IMR-90 (cell line): ENCODE data around the gene ALOX5AP. TPM values are rescaled to one million over a fixed set of nuclear protein-coding genes. Genes with fewer than 3 reads are reported as not detected.

Experiments
- ATAC-seq: fragments of 200-7000 bp; cut with Tn5 transposase; 2 replicates; pipeline ENCODE4 v1.9.1; 2020; ENCODE audit warnings: low read depth, mild to moderate bottlenecking, moderate library complexity
- BruUV-seq: library from RNA; stranded (reverse); fragments of 400-500 nt; replicated peaks from 2 replicates; lab custom pipeline; 2021; lab: Mats Ljungman, UMichigan
- CTCF ChIA-PET: fragments of 300-600 bp; formaldehyde crosslinking; extraction: SDS; loops from one replicate; lab custom pipeline; 2021; ENCODE audit warnings: antibody characterized with exemption; lab: Yijun Ruan, JAX
- POLR2A ChIA-PET: fragments of 300-600 bp; sonication (Branson Sonifier 250); formaldehyde crosslinking; loops from one replicate; lab custom pipeline; 2022; ENCODE audit warnings: antibody characterized with exemption; ENCODE audit not compliant: unreplicated experiment; lab: Charles Lee
- DNase-seq: peaks from one replicate; pipeline ENCODE4 v3.0.0; 2013
- H2AFZ ChIP-seq: replicated peaks from 2 replicates; pipeline ENCODE3; 2013; ENCODE audit warnings: low read length, mild to moderate bottlenecking; ENCODE audit not compliant: poor library complexity
- H2AK5ac ChIP-seq: 2 replicates; pipeline ENCODE4 v1.6.1; 2013; ENCODE audit warnings: low read depth, low read length, inconsistent platforms
- H2AK9ac ChIP-seq: replicated peaks from 2 replicates; pipeline ENCODE3; 2013; ENCODE audit warnings: mild to moderate bottlenecking, low read depth, low read length, moderate library complexity; ENCODE audit not compliant: poor library complexity
- H2BK120ac ChIP-seq: 2 replicates; pipeline ENCODE4 v1.6.1; 2013; ENCODE audit warnings: low read depth, low read length, inconsistent platforms
- H2BK15ac ChIP-seq: 3 replicates; pipeline ENCODE4 v1.6.1; 2013; ENCODE audit warnings: low read depth, low read length, inconsistent platforms
- H2BK20ac ChIP-seq: 2 replicates; pipeline ENCODE4 v1.6.1; 2013; ENCODE audit warnings: low read depth, mild to moderate bottlenecking, inconsistent platforms, low read length, moderate library complexity
- H2BK5ac ChIP-seq: 2 replicates; pipeline ENCODE4 v1.6.1; 2013; ENCODE audit warnings: mild to moderate bottlenecking, low read depth, low read length, inconsistent platforms; ENCODE audit not compliant: poor library complexity, severe bottlenecking
- H3K14ac ChIP-seq: replicated peaks from 2 replicates; pipeline ENCODE4 v1.6.1; 2013; ENCODE audit warnings: low read depth, low read length, inconsistent platforms
- H3K18ac ChIP-seq: 2 replicates; pipeline ENCODE4 v1.6.1; 2013; ENCODE audit warnings: low read depth, low read length, control low read depth
- H3K23ac ChIP-seq: 2 replicates; pipeline ENCODE4 v1.6.1; 2013; ENCODE audit warnings: low read depth, low read length, inconsistent platforms
- H3K27ac ChIP-seq: 2 replicates; pipeline ENCODE4 v1.5.1; 2013; ENCODE audit warnings: mild to moderate bottlenecking, control low read depth, low read length; ENCODE audit not compliant: insufficient read depth
- H3K27me3 ChIP-seq: 2 replicates; pipeline ENCODE4 v1.6.1; 2013; ENCODE audit warnings: low read length; ENCODE audit not compliant: control insufficient read depth, insufficient read depth
- H3K36me3 ChIP-seq: 2 replicates; pipeline ENCODE4 v1.6.1; 2013; ENCODE audit warnings: low read length, mixed read lengths; ENCODE audit not compliant: control insufficient read depth, insufficient read depth
- H3K4ac ChIP-seq: 2 replicates; pipeline ENCODE4 v1.6.1; 2013; ENCODE audit warnings: low read depth, low read length, inconsistent platforms
- H3K4me1 ChIP-seq: 2 replicates; pipeline ENCODE4 v1.6.1; 2013; ENCODE audit warnings: low read length, mixed read lengths; ENCODE audit not compliant: control insufficient read depth, insufficient read depth
- H3K4me2 ChIP-seq: 2 replicates; pipeline ENCODE4 v1.6.1; 2013; ENCODE audit warnings: low read depth, mild to moderate bottlenecking, control low read depth, low read length, moderate library complexity
- H3K4me3 ChIP-seq: 2 replicates; pipeline ENCODE4 v1.5.1; 2013; ENCODE audit warnings: low read depth, mild to moderate bottlenecking, control low read depth, low read length, moderate library complexity; ENCODE audit not compliant: insufficient read depth
- H3K56ac ChIP-seq: 2 replicates; pipeline ENCODE4 v1.6.1; 2013; ENCODE audit warnings: low read length, inconsistent platforms; ENCODE audit not compliant: insufficient read depth; ENCODE audit errors: extremely low read depth
- H3K79me1 ChIP-seq, 2 experiments: 2 replicates each; pipeline ENCODE4 v1.6.1; 2013; ENCODE audit warnings: low read length in 2 of 2, inconsistent platforms in 1 of 2, low read depth in 1 of 2
- H3K9ac ChIP-seq: 2 replicates; pipeline ENCODE4 v1.6.1; 2013; ENCODE audit warnings: low read depth, low read length, control low read depth
- H3K9me1 ChIP-seq: 2 replicates; pipeline ENCODE4 v1.6.1; 2013; ENCODE audit warnings: low read length, inconsistent platforms; ENCODE audit not compliant: insufficient read depth
- H3K9me3 ChIP-seq: 2 replicates; pipeline ENCODE4 v1.6.1; 2013; ENCODE audit warnings: low read length; ENCODE audit not compliant: control insufficient read depth, insufficient read depth
- H4K20me1 ChIP-seq: 2 replicates; pipeline ENCODE4 v1.6.1; 2013; ENCODE audit warnings: low read length, inconsistent platforms; ENCODE audit not compliant: insufficient read depth
- H4K5ac ChIP-seq: 2 replicates; pipeline ENCODE4 v1.6.1; 2013; ENCODE audit warnings: mild to moderate bottlenecking, low read depth, low read length, control low read depth
- H4K8ac ChIP-seq, 2 experiments: 2 replicates each; pipeline ENCODE4 v1.6.1; 2013; ENCODE audit warnings: low read depth in 2 of 2, low read length in 2 of 2, control low read depth in 1 of 2, inconsistent platforms in 1 of 2
- H4K91ac ChIP-seq: 2 replicates; pipeline ENCODE4 v1.6.1; 2013; ENCODE audit warnings: low read depth, low read length, inconsistent platforms; ENCODE audit not compliant: insufficient read depth
- BHLHE40 ChIP-seq: fragments of 150-350 bp; IDR thresholded peaks from 2 replicates; pipeline ENCODE4 v1.6.1; 2016; ENCODE audit warnings: mild to moderate bottlenecking, low read depth, low read length
- CEBPB ChIP-seq: IDR thresholded peaks from 2 replicates; pipeline ENCODE4 v1.6.1; 2012; ENCODE audit warnings: low read depth, low read length, improper control_type of control experiment
- CHD1 ChIP-seq: IDR thresholded peaks from 2 replicates; pipeline ENCODE4 v1.6.1; 2012; ENCODE audit warnings: low read depth, low read length, improper control_type of control experiment
- CTCF ChIP-seq: conservative IDR thresholded peaks from 2 replicates; pipeline ENCODE4 v1.5.1; 2012; ENCODE audit warnings: mild to moderate bottlenecking, low read depth, low read length, improper control_type of control experiment
- FOS ChIP-seq: fragments of 150-350 bp; IDR thresholded peaks from 2 replicates; pipeline ENCODE4 v1.6.1; 2016; ENCODE audit warnings: low read depth, low read length
- MAFK ChIP-seq: IDR thresholded peaks from 2 replicates; pipeline ENCODE4 v1.6.1; 2012; ENCODE audit warnings: low read depth, low read length, improper control_type of control experiment
- MAZ ChIP-seq: IDR thresholded peaks from 2 replicates; pipeline ENCODE4 v1.6.1; 2012; ENCODE audit warnings: low read depth, mild to moderate bottlenecking, low read length, improper control_type of control experiment, moderate library complexity, borderline replicate concordance
- MXI1 ChIP-seq: IDR thresholded peaks from 2 replicates; pipeline ENCODE4 v1.6.1; 2012; ENCODE audit warnings: low read depth, mild to moderate bottlenecking, low read length, moderate library complexity, borderline replicate concordance
- NFE2L2 ChIP-seq: fragments of 150-350 bp; IDR thresholded peaks from 2 replicates; pipeline ENCODE4 v1.6.1; 2016; ENCODE audit warnings: low read depth, mild to moderate bottlenecking, low read length
- POLR2A ChIP-seq: IDR thresholded peaks from 2 replicates; pipeline ENCODE4 v1.6.1; 2012; ENCODE audit warnings: mild to moderate bottlenecking, low read depth, low read length
- RAD21 ChIP-seq: IDR thresholded peaks from 2 replicates; pipeline ENCODE4 v1.6.1; 2012; ENCODE audit warnings: low read length, improper control_type of control experiment
- RCOR1 ChIP-seq: IDR thresholded peaks from 2 replicates; pipeline ENCODE4 v1.6.1; 2012; ENCODE audit warnings: mild to moderate bottlenecking, low read length, improper control_type of control experiment; ENCODE audit not compliant: insufficient replicate concordance
- RFX5 ChIP-seq: IDR thresholded peaks from 2 replicates; pipeline ENCODE4 v1.8.0; 2012; ENCODE audit warnings: low read depth, mild to moderate bottlenecking, low read length, moderate library complexity
- SMC3 ChIP-seq: fragments of 150-350 bp; IDR thresholded peaks from 2 replicates; pipeline ENCODE4 v1.6.1; 2016; ENCODE audit warnings: low read depth, mild to moderate bottlenecking, antibody characterized with exemption, low read length, moderate library complexity
- WGBS, 2 experiments: methylation state at CpG; one replicate each; pipeline versions ENCODE4 v1.1.5 to v1.1.7; 2013; ENCODE audit warnings: missing lambda C conversion rate in 2 of 2; ENCODE audit not compliant: insufficient read length in 1 of 2; ENCODE audit errors: extremely low coverage in 2 of 2; 5-methylcytosine and 5-hydroxymethylcytosine counted together
- dilution Hi-C: fragments of 300-500 bp; cut with HindIII; formaldehyde crosslinking; loops from one replicate; pipeline ENCODE4 v1.14.3; 2018; ENCODE audit warnings: low sequenced_read_pairs; ENCODE audit not compliant: unreplicated experiment
- in situ Hi-C: fragments of 300-500 bp; cut with MboI; formaldehyde crosslinking; loops from 3 replicates; pipeline ENCODE4 v1.14.3; 2019; ENCODE audit warnings: low sequenced_read_pairs, inconsistent platforms, mixed read lengths
- intact Hi-C: fragments of 100-400 bp; cut with micrococcal nuclease; formaldehyde crosslinking; loops from 2 replicates; pipeline ENCODE4 v1.10.0; 2022
- polyA plus RNA-seq, 3 experiments: library from polyadenylated mRNA; depleted of rRNA; stranded (reverse); fragments of >200 nt; gene quantifications; 2 replicates each; pipeline ENCODE4 v1.2.3, GENCODE V29; 2012; ENCODE audit warnings: low replicate concordance in 1 of 3
- total RNA-seq: library from RNA; depleted of rRNA; stranded (reverse); fragments of >200 nt; gene quantifications from 2 replicates; pipeline ENCODE4 v1.2.3, GENCODE V29; 2012
- TF ChIP-seq, protein P1 (sequence below): fragments of 150-350 bp; IDR thresholded peaks from 2 replicates; pipeline ENCODE4 v1.6.1; 2017; ENCODE audit warnings: mild to moderate bottlenecking, antibody characterized with exemption, low read length, low read depth
- TF ChIP-seq, protein P2 (sequence below): fragments of 150-350 bp; IDR thresholded peaks from 2 replicates; pipeline ENCODE4 v1.6.1; 2016; ENCODE audit warnings: low read depth, mild to moderate bottlenecking, low read length, moderate library complexity, borderline replicate concordance

Gene ALOX5AP
- total and polyA plus RNA-seq, 2 of the 4 experiments (the other 2 are of a cell fraction), result 0.62 TPM; not detected in 1

GRCh38 chr13:30689752-30690151 lies 45.6 kb upstream of the ALOX5AP start:
- H3K18ac ChIP-seq, result peak overlapping the region; percentile 82
- no peaks in the 10 kb centered on the region; the same call in 1 of the 2 replicates for H3K9me3 ChIP-seq
- H3K4me3 ChIP-seq, result no peak overlapping the region
- TF ChIP-seq, protein P1, sequence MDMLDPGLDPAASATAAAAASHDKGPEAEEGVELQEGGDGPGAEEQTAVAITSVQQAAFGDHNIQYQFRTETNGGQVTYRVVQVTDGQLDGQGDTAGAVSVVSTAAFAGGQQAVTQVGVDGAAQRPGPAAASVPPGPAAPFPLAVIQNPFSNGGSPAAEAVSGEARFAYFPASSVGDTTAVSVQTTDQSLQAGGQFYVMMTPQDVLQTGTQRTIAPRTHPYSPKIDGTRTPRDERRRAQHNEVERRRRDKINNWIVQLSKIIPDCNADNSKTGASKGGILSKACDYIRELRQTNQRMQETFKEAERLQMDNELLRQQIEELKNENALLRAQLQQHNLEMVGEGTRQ, result no peak
- no peak for TF ChIP-seq CEBPB
- no peak for TF ChIP-seq FOS
- TF ChIP-seq MAZ, result no peak
- TF ChIP-seq RFX5, result no peak
- no peak for TF ChIP-seq NFE2L2
- TF ChIP-seq CTCF, result no peak
- no peak for TF ChIP-seq RAD21
- TF ChIP-seq, protein P2, sequence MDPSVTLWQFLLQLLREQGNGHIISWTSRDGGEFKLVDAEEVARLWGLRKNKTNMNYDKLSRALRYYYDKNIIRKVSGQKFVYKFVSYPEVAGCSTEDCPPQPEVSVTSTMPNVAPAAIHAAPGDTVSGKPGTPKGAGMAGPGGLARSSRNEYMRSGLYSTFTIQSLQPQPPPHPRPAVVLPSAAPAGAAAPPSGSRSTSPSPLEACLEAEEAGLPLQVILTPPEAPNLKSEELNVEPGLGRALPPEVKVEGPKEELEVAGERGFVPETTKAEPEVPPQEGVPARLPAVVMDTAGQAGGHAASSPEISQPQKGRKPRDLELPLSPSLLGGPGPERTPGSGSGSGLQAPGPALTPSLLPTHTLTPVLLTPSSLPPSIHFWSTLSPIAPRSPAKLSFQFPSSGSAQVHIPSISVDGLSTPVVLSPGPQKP, result no peak
- no peak for TF ChIP-seq SMC3
- no peak for TF ChIP-seq MAFK
- TF ChIP-seq MXI1, result no peak
- TF ChIP-seq POLR2A, result no peak
- no peak for TF ChIP-seq BHLHE40
- no peak for TF ChIP-seq CHD1
- no peak for TF ChIP-seq RCOR1
- intact Hi-C loops (loop anchor here (10.0 kb wide), 1 partner anchor 555 kb away; no protein-coding TSS in a partner anchor), dilution Hi-C loops (no loop called here), in situ Hi-C loops (no loop called here)
- no peaks in the 10 kb centered on the region for H3K27me3 ChIP-seq
- DNase-seq (no peak), ATAC-seq (no peak; the same call in 1 of the 2 replicates)
- H3K79me1 ChIP-seq, result no peaks in the 10 kb centered on the region
- peaks cover 9% of the 10 kb centered on the region for H3K4me1 ChIP-seq
- peak overlapping the region; percentile 90 for H2AK9ac ChIP-seq
- BruUV-seq, result no TSS peak
- peak overlapping the region; percentile 79 for H3K27ac ChIP-seq
- peak overlapping the region; percentile 66; the same call in 1 of the 2 replicates for H3K4me2 ChIP-seq
- CTCF ChIA-PET, result interaction anchor here (1.1 kb wide), 1 partner anchor 53 kb away, joined by 3 read pairs; no protein-coding TSS in a partner anchor
- peak overlapping the region; percentile 65 to 99 for H4K8ac ChIP-seq
- H2BK15ac ChIP-seq, result peak overlapping the region; percentile 93; the same call in 2 of the 3 replicates
- WGBS, 2 experiments, result 92% methylated on average over 7 of the region's 14 CpGs; no CpG with 5 or more reads in 1 of the 2 experiments
- peak overlapping the region; percentile 98 for H2BK120ac ChIP-seq
- peak overlapping the region; percentile 84 for H2BK5ac ChIP-seq
- H4K5ac ChIP-seq, result peak overlapping the region; percentile 39
- POLR2A ChIA-PET, result no interaction called here
- H3K9ac ChIP-seq, result peak overlapping the region; percentile 53
- H2BK20ac ChIP-seq, result peak overlapping the region; percentile 98
- no peaks in the 10 kb centered on the region for H4K20me1 ChIP-seq
- peak overlapping the region; percentile 92 for H2AFZ ChIP-seq
- peaks cover 6% of the 10 kb centered on the region; the same call in 1 of the 2 replicates for H3K9me1 ChIP-seq
- peak overlapping the region; percentile 94 for H4K91ac ChIP-seq
- H3K56ac ChIP-seq, result peak overlapping the region; percentile 87; the same call in 1 of the 2 replicates
- no peaks in the 10 kb centered on the region for H3K36me3 ChIP-seq
- peak overlapping the region; percentile 72 for H2AK5ac ChIP-seq
- peak overlapping the region; percentile 97 for H3K14ac ChIP-seq
- H3K4ac ChIP-seq, result peak overlapping the region; percentile 97
- H3K23ac ChIP-seq, result peak overlapping the region; percentile 97; the same call in 1 of the 2 replicates
